Right lobe of liver (tissue), 6 donors: ENCODE measurements around the gene PCDHB12. TPM values are rescaled to one million over a fixed set of nuclear protein-coding genes. Genes with fewer than 3 reads are reported as not detected.
A peak's percentile ranks its signal among the peaks of the same experiment; 100 is the strongest.
"Not testable (repeated sequence)": the region's sequence is repeated elsewhere in the genome, so short reads cannot be mapped to it uniquely, and the experiment has no call there.

Experiments used
- ATAC-seq, 4 donors: fragments of 200-7000 bp; cut with Tn5 transposase; one replicate each; pipeline ENCODE4 v1.9.1; 2020; ENCODE audit warnings: mild to moderate bottlenecking in 4 of 4, moderate library complexity in 4 of 4
- DNase-seq, 3 donors: peaks; one replicate each; pipeline ENCODE4 v3.0.0-alpha.2; 2020
- H3K27ac ChIP-seq, 3 donors: fragments of 200-600 bp; one replicate each; pipeline ENCODE4 v1.8.0; 2022
- H3K27me3 ChIP-seq, 2 donors: fragments of 200-600 bp; one replicate each; pipeline ENCODE4 v1.8.0; 2022
- H3K36me3 ChIP-seq, 4 donors: fragments of 200-600 bp; sonication (generic) in 1 of 4; one replicate each; pipeline versions ENCODE4 v1.5.1 to v1.8.0; 2017 to 2022; ENCODE audit warnings: control low read depth in 1 of 4
- H3K4me1 ChIP-seq, 4 donors: fragments of 200-600 bp; sonication (generic) in 1 of 4; one replicate each; pipeline versions ENCODE4 v1.5.1 to v1.8.0; 2017 to 2022; ENCODE audit warnings: control low read depth in 1 of 4
- H3K4me3 ChIP-seq, 3 donors: fragments of 200-600 bp; one replicate each; pipeline ENCODE4 v1.8.0; 2022
- H3K9me3 ChIP-seq, 4 donors: fragments of 200-600 bp; sonication (generic) in 1 of 4; one replicate each; pipeline versions ENCODE4 v1.5.1 to v1.8.0; 2017 to 2022; ENCODE audit warnings: control low read depth in 1 of 4
- CTCF ChIP-seq, 4 donors: fragments of 200-600 bp in 3 of 4; fragments of 450-650 bp in 1 of 4; IDR thresholded peaks; one replicate each; pipeline versions ENCODE4 v1.5.1 to v1.8.0; 2016 to 2022; ENCODE audit warnings: antibody characterized with exemption in 4 of 4, mild to moderate bottlenecking in 2 of 4
- POLR2A ChIP-seq: fragments of 450-650 bp; IDR thresholded peaks from one replicate; pipeline ENCODE4 v1.6.1; 2017; ENCODE audit warnings: antibody characterized with exemption, mild to moderate bottlenecking
- WGBS: methylation state at CpG from one replicate; pipeline ENCODE4 v1.1.6; 2018; ENCODE audit warnings: low coverage, low lambda C conversion rate; ENCODE audit not compliant: insufficient coverage; ENCODE audit errors: missing lambda C conversion rate; 5-methylcytosine and 5-hydroxymethylcytosine counted together
- intact Hi-C, 2 donors: fragments of 100-400 bp; cut with DNase I; formaldehyde crosslinking; loops; one replicate each; pipeline versions ENCODE4 v1.11.2 to v1.14.1; 2022
- total RNA-seq, 6 experiments: library from RNA; depleted of rRNA in 2 of 6; stranded (reverse); fragments of >200 nt in 2 of 6; fragmentation: NEBNext Ultra II Directional in 3 of 6; extraction: Animal tissue kit (Norgen Biotek cat#: 25700) in 3 of 6; gene quantifications; one replicate each; pipeline versions ENCODE4 v1.1.0 to v1.2.4, GENCODE V29; 2016 to 2023
- donor health status: DM: no; HTN: yes; CAD: no.
- donor health status: DM: no; HTN: no; CAD: no.
- donor health status: DM: no; HTN: no; CAD: no.
- donor health status: DM: no; HTN: yes; CAD: no.
- donor health status: DM: no; HTN: yes; CAD: no.

The PCDHB12 gene
- total RNA-seq, 6 experiments from 2014 or later: 0.27 to 1.1 (median 0.33) TPM; not detected in 1

GRCh38 chr5:141213656-141214339, 5.3 kb downstream of the PCDHB12 start, which contains the start of gene PCDHB13:
PCDHB13 (plus strand) TSS chr5:141213919; CDS start chr5:141214124, 205 bp downstream.
- ATAC-seq: peak; percentile 29 to 80 (median 53)
- H3K36me3 ChIP-seq, H3K27ac ChIP-seq, DNase-seq, H3K4me3 ChIP-seq, H3K27me3 ChIP-seq, intact Hi-C loops, H3K4me1 ChIP-seq, H3K9me3 ChIP-seq: not testable (repeated sequence)
- TF ChIP-seq CTCF (IDR thresholded peaks at IDR 0.05): peak in 2 of 4 donors; percentile 15 to 29
- 9% methylated on average over 12 of the region's 18 CpGs for WGBS

DNA sequence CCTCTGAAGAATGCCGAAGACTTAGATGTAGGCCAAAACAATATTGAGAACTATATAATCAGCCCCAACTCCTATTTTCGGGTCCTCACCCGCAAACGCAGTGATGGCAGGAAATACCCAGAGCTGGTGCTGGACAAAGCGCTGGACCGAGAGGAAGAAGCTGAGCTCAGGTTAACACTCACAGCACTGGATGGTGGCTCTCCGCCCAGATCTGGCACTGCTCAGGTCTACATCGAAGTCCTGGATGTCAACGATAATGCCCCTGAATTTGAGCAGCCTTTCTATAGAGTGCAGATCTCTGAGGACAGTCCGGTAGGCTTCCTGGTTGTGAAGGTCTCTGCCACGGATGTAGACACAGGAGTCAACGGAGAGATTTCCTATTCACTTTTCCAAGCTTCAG, 6.1 kb downstream of the PCDHB12 start:
- H3K36me3 ChIP-seq, H3K27me3 ChIP-seq, intact Hi-C loops, DNase-seq, H3K27ac ChIP-seq, H3K4me3 ChIP-seq, H3K9me3 ChIP-seq, H3K4me1 ChIP-seq, ATAC-seq: not testable (repeated sequence)
- WGBS: 55% methylated on average over 7 of the region's 12 CpGs

DNA sequence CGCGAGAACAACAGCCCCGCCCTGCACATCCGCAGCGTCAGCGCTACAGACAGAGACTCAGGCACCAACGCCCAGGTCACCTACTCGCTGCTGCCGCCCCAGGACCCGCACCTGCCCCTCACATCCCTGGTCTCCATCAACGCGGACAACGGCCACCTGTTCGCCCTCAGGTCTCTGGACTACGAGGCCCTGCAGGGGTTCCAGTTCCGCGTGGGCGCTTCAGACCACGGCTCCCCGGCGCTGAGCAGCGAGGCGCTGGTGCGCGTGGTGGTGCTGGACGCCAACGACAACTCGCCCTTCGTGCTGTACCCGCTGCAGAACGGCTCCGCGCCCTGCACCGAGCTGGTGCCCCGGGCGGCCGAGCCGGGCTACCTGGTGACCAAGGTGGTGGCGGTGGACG, 7.0 kb downstream of the PCDHB12 start:
- DNase-seq, H3K27ac ChIP-seq, H3K9me3 ChIP-seq, H3K4me3 ChIP-seq, H3K27me3 ChIP-seq, H3K36me3 ChIP-seq, H3K4me1 ChIP-seq, ATAC-seq, intact Hi-C loops: not testable (repeated sequence)
- 25% methylated on average over 17 of the region's 40 CpGs for WGBS

DNA sequence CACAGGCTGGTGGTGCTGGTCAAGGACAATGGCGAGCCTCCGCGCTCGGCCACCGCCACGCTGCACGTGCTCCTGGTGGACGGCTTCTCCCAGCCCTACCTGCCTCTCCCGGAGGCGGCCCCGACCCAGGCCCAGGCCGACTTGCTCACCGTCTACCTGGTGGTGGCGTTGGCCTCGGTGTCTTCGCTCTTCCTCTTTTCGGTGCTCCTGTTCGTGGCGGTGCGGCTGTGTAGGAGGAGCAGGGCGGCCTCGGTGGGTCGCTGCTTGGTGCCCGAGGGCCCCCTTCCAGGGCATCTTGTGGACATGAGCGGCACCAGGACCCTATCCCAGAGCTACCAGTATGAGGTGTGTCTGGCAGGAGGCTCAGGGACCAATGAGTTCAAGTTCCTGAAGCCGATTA, 7.5 kb downstream of the PCDHB12 start:
- H3K4me3 ChIP-seq, H3K27me3 ChIP-seq, intact Hi-C loops, H3K4me1 ChIP-seq, H3K9me3 ChIP-seq, H3K27ac ChIP-seq, H3K36me3 ChIP-seq, ATAC-seq, DNase-seq: not testable (repeated sequence)
- 45% methylated on average over 2 of the region's 26 CpGs for WGBS

DNA sequence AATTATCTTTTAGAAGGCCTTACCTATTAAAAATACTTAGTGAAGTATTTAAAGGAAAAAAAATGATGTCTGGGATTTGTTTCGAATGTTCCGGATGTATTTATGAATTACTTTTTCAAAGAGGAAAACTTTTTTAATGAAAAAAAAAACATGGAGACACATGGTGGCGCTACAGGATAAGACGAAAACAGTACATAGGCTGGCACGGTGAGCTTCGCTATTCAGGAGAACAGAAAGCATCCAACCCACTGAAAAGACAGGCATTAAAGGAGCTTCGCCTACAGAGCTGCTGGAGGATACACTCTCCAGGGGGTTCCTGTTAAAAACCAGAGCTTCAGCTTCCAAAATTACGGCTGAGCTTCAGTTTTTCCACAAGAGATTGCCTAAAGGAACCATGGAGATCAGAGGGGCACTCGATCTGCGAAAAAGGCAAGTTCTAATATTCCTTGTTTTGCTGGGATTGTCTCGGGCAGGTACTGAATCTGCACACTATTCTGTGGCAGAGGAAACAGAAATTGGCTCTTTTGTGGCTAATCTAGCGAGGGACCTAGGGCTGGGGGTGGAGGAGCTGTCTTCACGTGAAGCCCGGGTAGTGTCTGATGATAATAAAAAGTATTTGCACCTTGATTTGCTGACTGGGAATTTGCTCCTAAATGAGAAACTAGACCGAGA, 14.7 kb downstream of the PCDHB12 start, which contains the start of gene PCDHB14:
Gene PCDHB14 (plus strand): TSS at position 232 of the 672 bp plus-strand sequence. CDS start 163 bp downstream, at position 395.
- no peak for TF ChIP-seq POLR2A
- TF ChIP-seq CTCF (IDR thresholded peaks at IDR 0.05): peak in 2 of 4 donors; percentile 10 to 15
- intact Hi-C loops: no loop called here
- 17% methylated on average over 15 of the region's 15 CpGs for WGBS

DNA sequence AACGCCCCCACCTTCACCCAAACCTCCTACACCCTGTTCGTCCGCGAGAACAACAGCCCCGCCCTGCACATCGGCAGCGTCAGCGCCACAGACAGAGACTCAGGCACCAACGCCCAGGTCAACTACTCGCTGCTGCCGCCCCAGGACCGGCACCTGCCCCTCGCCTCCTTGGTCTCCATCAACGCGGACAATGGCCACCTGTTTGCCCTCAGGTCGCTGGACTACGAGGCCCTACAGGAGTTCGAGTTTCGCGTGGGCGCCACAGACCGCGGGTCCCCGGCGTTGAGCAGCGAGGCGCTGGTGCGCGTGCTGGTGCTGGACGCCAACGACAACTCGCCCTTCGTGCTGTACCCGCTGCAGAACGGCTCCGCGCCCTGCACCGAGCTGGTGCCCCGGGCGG, 16.3 kb downstream of the PCDHB12 start:
- H3K27me3 ChIP-seq, H3K4me1 ChIP-seq, H3K27ac ChIP-seq, intact Hi-C loops, DNase-seq, ATAC-seq, H3K36me3 ChIP-seq, H3K4me3 ChIP-seq, H3K9me3 ChIP-seq: not testable (repeated sequence)
- 17% methylated on average over 13 of the region's 40 CpGs for WGBS

More for the DNA sequence above, 14.7 kb downstream of the PCDHB12 start, which contains the start of gene PCDHB14:
- Histone ChIP-seq H3K4me3 (no peak within 1 kb of the TSS), H3K27ac (no peak within 1 kb of the TSS), H3K36me3 (no peaks in the 10 kb centered on the region), H3K27me3 (no peaks in the 10 kb centered on the region), H3K9me3 (peaks cover 0 to 14% (median 0%) of the 10 kb centered on the region in 4 donors), H3K4me1 (no peaks in the 10 kb centered on the region)
- peak in 2 of 4 donors; percentile 51 to 67 for ATAC-seq
- no peak for DNase-seq

DNA sequence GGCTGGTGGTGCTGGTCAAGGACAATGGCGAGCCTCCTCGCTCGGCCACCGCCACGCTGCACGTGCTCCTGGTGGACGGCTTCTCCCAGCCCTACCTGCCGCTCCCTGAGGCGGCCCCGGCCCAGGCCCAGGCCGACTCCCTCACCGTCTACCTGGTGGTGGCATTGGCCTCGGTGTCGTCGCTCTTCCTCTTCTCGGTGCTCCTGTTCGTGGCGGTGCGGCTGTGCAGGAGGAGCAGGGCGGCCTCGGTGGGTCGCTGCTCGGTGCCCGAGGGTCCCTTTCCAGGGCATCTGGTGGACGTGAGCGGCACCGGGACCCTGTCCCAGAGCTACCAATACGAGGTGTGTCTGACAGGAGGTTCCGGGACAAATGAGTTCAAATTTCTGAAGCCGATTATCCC, 16.9 kb downstream of the PCDHB12 start:
- ATAC-seq, H3K9me3 ChIP-seq, H3K4me1 ChIP-seq, H3K4me3 ChIP-seq, H3K27me3 ChIP-seq, H3K36me3 ChIP-seq, intact Hi-C loops, H3K27ac ChIP-seq, DNase-seq: not testable (repeated sequence)
- 39% methylated on average over 5 of the region's 30 CpGs for WGBS
